Kidney capillary endothelial cell (primary cell): Measurements from ENCODE around the gene MICAL3.
"Not testable (repeated sequence)": the region's sequence is repeated elsewhere in the genome, so short reads cannot be mapped to it uniquely, and the experiment has no call there.

Source experiments
- DNase-seq: peaks from one replicate; pipeline ENCODE4 v3.0.0-alpha.2; 2018; ENCODE audit warnings: low spot score

MICAL3 gene

GRCh38 chr22:18059094-18059417 lies 34.7 kb upstream of the MICAL3 start:
- no peak for DNase-seq

- DNase-seq, result no peak
These were observed 34.2 kb upstream of the MICAL3 start for GRCh38 chr22:18058371-18059093.

- peak; percentile 86 for DNase-seq
These were observed 33.3 kb upstream of the MICAL3 start for GRCh38 chr22:18057568-18058209.

GRCh38 chr22:18056807-18057474 lies 32.6 kb upstream of the MICAL3 start:
- DNase-seq, result no peak

- DNase-seq, result no peak
These were observed 31.9 kb upstream of the MICAL3 start for GRCh38 chr22:18056161-18056666.

- no peak for DNase-seq
These were observed 31.3 kb upstream of the MICAL3 start for GRCh38 chr22:18055619-18056160.

GRCh38 chr22:18053216-18053946 lies 29.0 kb upstream of the MICAL3 start:
- DNase-seq, result not testable (repeated sequence)

- DNase-seq, result not testable (repeated sequence)
These were observed 26.8 kb upstream of the MICAL3 start for GRCh38 chr22:18051113-18051512.

GRCh38 chr22:18050065-18050464 lies 25.7 kb upstream of the MICAL3 start:
- no peak for DNase-seq

GRCh38 chr22:18048441-18048898 lies 24.1 kb upstream of the MICAL3 start:
- DNase-seq, result no peak

- no peak for DNase-seq
These were observed 23.7 kb upstream of the MICAL3 start for GRCh38 chr22:18048041-18048440.

- no peak for DNase-seq
These were observed 21.4 kb upstream of the MICAL3 start for GRCh38 chr22:18045794-18046193.

GRCh38 chr22:18044548-18045271 lies 20.3 kb upstream of the MICAL3 start:
- no peak for DNase-seq

GRCh38 chr22:18042685-18043084 lies 18.3 kb upstream of the MICAL3 start:
- no peak for DNase-seq

GRCh38 chr22:18040898-18041297 lies 16.5 kb upstream of the MICAL3 start:
- not testable (repeated sequence) for DNase-seq

GRCh38 chr22:18035751-18036150 lies 11.4 kb upstream of the MICAL3 start:
- DNase-seq, result no peak

- DNase-seq, result no peak
These were observed 9.7 kb upstream of the MICAL3 start for GRCh38 chr22:18034076-18034475.

- DNase-seq, result no peak
These were observed 9.0 kb upstream of the MICAL3 start for GRCh38 chr22:18033204-18033998.

GRCh38 chr22:18032455-18033101 lies 8.2 kb upstream of the MICAL3 start:
- DNase-seq, result no peak
